Spleen (tissue), 7 donors: Measurements from ENCODE around the gene SOX8.

Experiments used
- POLR2A ChIP-seq, 3 donors: fragments of 450-650 bp; IDR thresholded peaks; one replicate each; pipeline ENCODE4 v1.5.1; 2017; ENCODE audit warnings: antibody characterized with exemption in 3 of 3, mild to moderate bottlenecking in 1 of 3
- POLR2AphosphoS5 ChIP-seq, 3 donors: sonication (generic); formaldehyde crosslinking; IDR thresholded peaks; one replicate each; pipeline ENCODE4 v1.5.1; 2017; ENCODE audit warnings: antibody characterized with exemption in 3 of 3
- TF ChIP-seq, protein P1 (sequence below), 11 experiments: fragments of 200-600 bp in 7 of 11; fragments of 450-650 bp in 4 of 11; sonication (generic) in 4 of 11; IDR thresholded peaks in 8 of 11; conservative IDR thresholded peaks in 3 of 11; 1 replicate in 7 of 11; 2 replicates in 4 of 11; pipeline versions ENCODE4 v1.4.0 to v1.8.0; 2016 to 2021; ENCODE audit warnings: antibody characterized with exemption in 11 of 11, inconsistent platforms in 4 of 11, mild to moderate bottlenecking in 1 of 11
- donor health status: DM: no; HTN: no; CAD: no; lungs with moderate emphysema.
- donor health status: DM: no; HTN: no; CAD: no.
- donor health status: DM: no; HTN: no; CAD: no.

- TF ChIP-seq, protein P1, sequence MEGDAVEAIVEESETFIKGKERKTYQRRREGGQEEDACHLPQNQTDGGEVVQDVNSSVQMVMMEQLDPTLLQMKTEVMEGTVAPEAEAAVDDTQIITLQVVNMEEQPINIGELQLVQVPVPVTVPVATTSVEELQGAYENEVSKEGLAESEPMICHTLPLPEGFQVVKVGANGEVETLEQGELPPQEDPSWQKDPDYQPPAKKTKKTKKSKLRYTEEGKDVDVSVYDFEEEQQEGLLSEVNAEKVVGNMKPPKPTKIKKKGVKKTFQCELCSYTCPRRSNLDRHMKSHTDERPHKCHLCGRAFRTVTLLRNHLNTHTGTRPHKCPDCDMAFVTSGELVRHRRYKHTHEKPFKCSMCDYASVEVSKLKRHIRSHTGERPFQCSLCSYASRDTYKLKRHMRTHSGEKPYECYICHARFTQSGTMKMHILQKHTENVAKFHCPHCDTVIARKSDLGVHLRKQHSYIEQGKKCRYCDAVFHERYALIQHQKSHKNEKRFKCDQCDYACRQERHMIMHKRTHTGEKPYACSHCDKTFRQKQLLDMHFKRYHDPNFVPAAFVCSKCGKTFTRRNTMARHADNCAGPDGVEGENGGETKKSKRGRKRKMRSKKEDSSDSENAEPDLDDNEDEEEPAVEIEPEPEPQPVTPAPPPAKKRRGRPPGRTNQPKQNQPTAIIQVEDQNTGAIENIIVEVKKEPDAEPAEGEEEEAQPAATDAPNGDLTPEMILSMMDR (IDR thresholded peaks at IDR 0.05 in 8 of 11, conservative IDR thresholded peaks at IDR 0.05 in 3 of 11) = no peak
- TF ChIP-seq POLR2AphosphoS5 (IDR thresholded peaks at IDR 0.05) (no peak), POLR2A (IDR thresholded peaks at IDR 0.05) (no peak)
These were observed 10.2 kb downstream of the SOX8 start for GRCh38 chr16:991773-992172.
